H1 (cell line): ENCODE measurements around the gene VDR. TPM values are rescaled to one million over a fixed set of nuclear protein-coding genes. Genes with fewer than 3 reads are reported as not detected.

ENCODE experiments used
- CTCF ChIA-PET: fragments of 300-600 bp; sonication (Branson Sonifier 250); formaldehyde crosslinking; loops from one replicate; lab custom pipeline; 2021; ENCODE audit not compliant: partially characterized antibody; lab: Charles Lee
- POLR2A ChIA-PET: fragments of 300-600 bp; sonication (Branson Sonifier 250); formaldehyde crosslinking; loops from one replicate; lab custom pipeline; 2021; ENCODE audit warnings: inconsistent platforms; ENCODE audit not compliant: partially characterized antibody; lab: Charles Lee
- DNase-seq, 2 experiments: peaks; one replicate each; pipeline versions ENCODE4 v3.0.0 to v3.0.0-alpha.2; 2010 to 2022; ENCODE audit warnings: low spot score in 2 of 2, low read depth in 1 of 2, mixed read lengths in 1 of 2
- FAIRE-seq: peaks from 2 replicates; lab custom pipeline; 2011; peaks lifted over from hg19 to GRCh38; lab: Jason Lieb, UNC
- H2AFZ ChIP-seq: 2 replicates; pipeline ENCODE4 v1.8.1; 2012; ENCODE audit warnings: low read length, inconsistent platforms
- H2AK5ac ChIP-seq: 2 replicates; pipeline ENCODE4 v1.6.1; 2013; ENCODE audit warnings: low read depth, low read length
- H2BK120ac ChIP-seq: replicated peaks from 2 replicates; pipeline ENCODE3; 2013; ENCODE audit warnings: low read depth, low read length, inconsistent platforms
- H2BK12ac ChIP-seq: 2 replicates; pipeline ENCODE4 v1.6.1; 2013; ENCODE audit warnings: low read depth, low read length
- H2BK15ac ChIP-seq: 2 replicates; pipeline ENCODE4 v1.6.1; 2013; ENCODE audit warnings: low read length
- H2BK20ac ChIP-seq: 2 replicates; pipeline ENCODE4 v1.6.1; 2013; ENCODE audit warnings: low read length
- H2BK5ac ChIP-seq: 2 replicates; pipeline ENCODE4 v1.6.1; 2013; ENCODE audit warnings: low read depth, low read length
- H3K14ac ChIP-seq: 2 replicates; pipeline ENCODE4 v1.6.1; 2013; ENCODE audit warnings: inconsistent platforms; ENCODE audit not compliant: insufficient read length
- H3K18ac ChIP-seq: 2 replicates; pipeline ENCODE4 v1.6.1; 2013; ENCODE audit warnings: low read length; ENCODE audit errors: extremely low read depth
- H3K23ac ChIP-seq: 2 replicates; pipeline ENCODE4 v1.6.1; 2013; ENCODE audit warnings: inconsistent platforms; ENCODE audit not compliant: insufficient read length
- H3K23me2 ChIP-seq: 2 replicates; pipeline ENCODE4 v1.6.1; 2013; ENCODE audit warnings: low read depth, low read length
- H3K27ac ChIP-seq: 2 replicates; pipeline ENCODE4 v1.6.1; 2011; ENCODE audit warnings: low read depth, low read length, inconsistent platforms
- H3K27me3 ChIP-seq, 4 experiments: replicated peaks in 1 of 4; 1 replicate in 1 of 4; 2 replicates in 3 of 4; pipeline versions ENCODE4 v1.6.1 to v1.8.1; 2011 to 2013; ENCODE audit warnings: low read length in 3 of 4, mild to moderate bottlenecking in 3 of 4, inconsistent platforms in 2 of 4, mixed read lengths in 2 of 4, moderate library complexity in 1 of 4; ENCODE audit not compliant: control insufficient read depth in 3 of 4, insufficient read depth in 3 of 4; ENCODE audit errors: extremely low read depth in 1 of 4
- H3K36me3 ChIP-seq, 4 experiments: 2 replicates each; pipeline versions ENCODE4 v1.6.1 to v1.8.1; 2011 to 2013; ENCODE audit warnings: mild to moderate bottlenecking in 4 of 4, low read length in 3 of 4, moderate library complexity in 2 of 4, control low read depth in 1 of 4, inconsistent platforms in 1 of 4; ENCODE audit not compliant: insufficient read depth in 4 of 4, control insufficient read depth in 2 of 4
- H3K4ac ChIP-seq: replicated peaks from 2 replicates; pipeline ENCODE3; 2013; ENCODE audit warnings: low read length, low read depth, mixed read lengths, inconsistent platforms; ENCODE audit not compliant: insufficient read length
- H3K4me1 ChIP-seq, 4 experiments: replicated peaks in 1 of 4; 1 replicate in 1 of 4; 2 replicates in 3 of 4; pipeline versions ENCODE4 v1.6.1 to v1.8.1; 2011 to 2013; ENCODE audit warnings: low read length in 3 of 4, inconsistent platforms in 2 of 4, mixed read lengths in 1 of 4; ENCODE audit not compliant: insufficient read depth in 4 of 4, control insufficient read depth in 3 of 4
- H3K4me2 ChIP-seq, 2 experiments: 2 replicates each; pipeline versions ENCODE4 v1.6.1 to v1.8.1; 2011 to 2013; ENCODE audit warnings: low read depth in 2 of 2, low read length in 2 of 2, control low read depth in 1 of 2, inconsistent platforms in 1 of 2, mild to moderate bottlenecking in 1 of 2; ENCODE audit not compliant: insufficient read depth in 1 of 2
- H3K4me3 ChIP-seq, 4 experiments: fragments of 200-600, 300-600 bp in 1 of 4; sonication (generic), shearing (Covaris generic), sonication (Bioruptor Twin) in 1 of 4; 2 replicates each; pipeline versions ENCODE4 v1.5.1 to v1.8.1; 2011 to 2016; ENCODE audit warnings: low read length in 4 of 4, low read depth in 3 of 4, control low read depth in 2 of 4, inconsistent platforms in 2 of 4, mild to moderate bottlenecking in 2 of 4, mixed read lengths in 1 of 4, moderate library complexity in 1 of 4; ENCODE audit not compliant: insufficient read depth in 2 of 4; ENCODE audit errors: extremely low read depth in 1 of 4
- H3K56ac ChIP-seq: replicated peaks from 2 replicates; pipeline ENCODE3; 2013; ENCODE audit warnings: low read depth, mild to moderate bottlenecking, mixed read lengths, low read length, inconsistent platforms; ENCODE audit not compliant: insufficient read length
- H3K79me1 ChIP-seq: 2 replicates; pipeline ENCODE4 v1.6.1; 2013; ENCODE audit warnings: low read depth, low read length, control low read depth
- H3K79me2 ChIP-seq, 2 experiments: 2 replicates each; pipeline versions ENCODE4 v1.6.1 to v1.8.1; 2012 to 2013; ENCODE audit warnings: low read length in 2 of 2, mild to moderate bottlenecking in 2 of 2, inconsistent platforms in 1 of 2; ENCODE audit not compliant: insufficient read depth in 2 of 2, control insufficient read depth in 1 of 2
- H3K9ac ChIP-seq, 4 experiments: replicated peaks in 1 of 4; 1 replicate in 1 of 4; 2 replicates in 3 of 4; pipeline versions ENCODE4 v1.6.1 to v1.8.1; 2011 to 2013; ENCODE audit warnings: low read depth in 3 of 4, low read length in 3 of 4, control low read depth in 2 of 4, mild to moderate bottlenecking in 2 of 4, moderate library complexity in 2 of 4, inconsistent platforms in 1 of 4; ENCODE audit errors: extremely low read depth in 1 of 4
- H3K9me3 ChIP-seq, 2 experiments: 2 replicates each; pipeline versions ENCODE4 v1.6.1 to v1.8.1; 2012 to 2013; ENCODE audit warnings: mild to moderate bottlenecking in 2 of 2, moderate library complexity in 2 of 2, control low read depth in 1 of 2, inconsistent platforms in 1 of 2, low read depth in 1 of 2, low read length in 1 of 2, mixed read lengths in 1 of 2; ENCODE audit not compliant: insufficient read depth in 2 of 2
- H4K20me1 ChIP-seq, 2 experiments: replicated peaks in 1 of 2; 2 replicates each; pipeline versions ENCODE3 to v1.8.1; 2011 to 2013; ENCODE audit warnings: inconsistent platforms in 2 of 2, low read length in 2 of 2, mild to moderate bottlenecking in 1 of 2; ENCODE audit not compliant: insufficient read depth in 2 of 2, control insufficient read depth in 1 of 2
- H4K5ac ChIP-seq: 2 replicates; pipeline ENCODE4 v1.6.1; 2013; ENCODE audit warnings: low read length, low read depth, mixed read lengths, inconsistent platforms; ENCODE audit not compliant: insufficient read length
- H4K8ac ChIP-seq: 2 replicates; pipeline ENCODE4 v1.8.0; 2013; ENCODE audit warnings: mild to moderate bottlenecking, moderate library complexity, low read length, inconsistent platforms; ENCODE audit not compliant: insufficient read depth; ENCODE audit errors: extremely low read depth
- H4K91ac ChIP-seq: replicated peaks from 2 replicates; pipeline ENCODE3; 2013; ENCODE audit warnings: low read length, mixed read lengths, inconsistent platforms; ENCODE audit not compliant: insufficient read length
- BRCA1 ChIP-seq: IDR thresholded peaks from 2 replicates; pipeline ENCODE4 v1.6.1; 2012; ENCODE audit warnings: low read depth, low read length, improper control_type of control experiment
- CHD1 ChIP-seq: IDR thresholded peaks from 2 replicates; pipeline ENCODE4 v1.6.1; 2012; ENCODE audit warnings: low read depth, low read length, improper control_type of control experiment
- CHD2 ChIP-seq: IDR thresholded peaks from 2 replicates; pipeline ENCODE4 v1.6.1; 2012; ENCODE audit warnings: low read length, improper control_type of control experiment
- KDM1A ChIP-seq: fragments of 200-600, 300-600 bp; sonication (generic); IDR thresholded peaks from 2 replicates; pipeline ENCODE4 v1.7.1; 2016; ENCODE audit warnings: mild to moderate bottlenecking, low read length, borderline replicate concordance
- NRF1 ChIP-seq: IDR thresholded peaks from 2 replicates; pipeline ENCODE4 v1.6.1; 2011; ENCODE audit warnings: mild to moderate bottlenecking, low read depth, low read length, improper control_type of control experiment
- SP1 ChIP-seq: IDR thresholded peaks from 2 replicates; pipeline ENCODE4 v1.6.1; 2011; ENCODE audit warnings: low read depth, low read length
- USF2 ChIP-seq: IDR thresholded peaks from 2 replicates; pipeline ENCODE4 v1.6.1; 2011; ENCODE audit warnings: low read length, improper control_type of control experiment
- WGBS, 2 experiments: shearing (Covaris generic) in 1 of 2; methylation state at CpG; one replicate each; pipeline versions ENCODE4 v1.1.6 to v1.1.7; 2013 to 2015; ENCODE audit warnings: low lambda C conversion rate in 2 of 2, mixed read lengths in 2 of 2, inconsistent platforms in 1 of 2, low coverage in 1 of 2, missing lambda C conversion rate in 1 of 2; ENCODE audit not compliant: insufficient replicate concordance in 2 of 2, insufficient coverage in 1 of 2, insufficient read length in 1 of 2; ENCODE audit errors: extremely low coverage in 1 of 2, missing lambda C conversion rate in 1 of 2; 5-methylcytosine and 5-hydroxymethylcytosine counted together
- polyA plus RNA-seq, 7 experiments: library from polyadenylated mRNA; depleted of rRNA in 3 of 7; stranded (reverse) in 5 of 7; unstranded in 2 of 7; fragments of >200 nt in 5 of 7; fragments of 200-250 nt in 2 of 7; gene quantifications; 1 replicate in 5 of 7; 2 replicates in 1 of 7; 4 replicates in 1 of 7; pipeline versions ENCODE4 v1.2.1 to v1.2.3, GENCODE V29; 2011 to 2013; ENCODE audit warnings: missing spikeins in 2 of 7, mixed read lengths in 2 of 7
- total RNA-seq: library from RNA; stranded (reverse); fragmentation: NEBNext Ultra II Directional; extraction: Animal tissue kit (Norgen Biotek cat#: 25700); gene quantifications from 2 replicates; pipeline ENCODE4 v1.2.1, GENCODE V29; 2021

The VDR gene
- total and polyA plus RNA-seq, 2 of the 8 experiments (the other 6 are each of a cell fraction or from before 2014, with no cell fraction given): 0.44 to 0.65 TPM

- no peaks in the 10 kb centered on the region for H3K27me3 ChIP-seq
- H3K9me3 ChIP-seq: no peaks in the 10 kb centered on the region
- H3K9ac ChIP-seq: no peak overlapping the region
- no peaks in the 10 kb centered on the region for H3K79me2 ChIP-seq
- TF ChIP-seq NRF1: no peak
- no peak for TF ChIP-seq USF2
- no peak for TF ChIP-seq CHD2
- no peak for TF ChIP-seq KDM1A
- no peak for TF ChIP-seq BRCA1
- TF ChIP-seq SP1: no peak
- TF ChIP-seq CHD1: no peak
- no peak overlapping the region for H4K8ac ChIP-seq
- FAIRE-seq (no peak), DNase-seq (no peak)
- H2BK20ac ChIP-seq: no peak overlapping the region
- no peak overlapping the region for H2AK5ac ChIP-seq
- POLR2A ChIA-PET: interaction anchor here (1.2 kb wide), 1 partner anchor 83 kb away, joined by 4 read pairs; no protein-coding TSS in a partner anchor
- H3K56ac ChIP-seq: no peak overlapping the region
- no peak overlapping the region for H3K23ac ChIP-seq
- no peak overlapping the region for H3K18ac ChIP-seq
- H3K27ac ChIP-seq: no peak overlapping the region
- no peak overlapping the region for H2BK15ac ChIP-seq
- H4K20me1 ChIP-seq: no peaks in the 10 kb centered on the region
- H3K79me1 ChIP-seq: no peaks in the 10 kb centered on the region
- no peak overlapping the region for H3K4me2 ChIP-seq
- no peaks in the 10 kb centered on the region for H3K23me2 ChIP-seq
- H2BK12ac ChIP-seq: no peak overlapping the region
- 84% methylated on average over 7 of the region's 7 CpGs; no CpG with 5 or more reads in 1 of the 2 experiments for WGBS, 2 experiments
- no peak overlapping the region for H2AFZ ChIP-seq
- no peak overlapping the region for H4K5ac ChIP-seq
- H3K14ac ChIP-seq: no peak overlapping the region
- CTCF ChIA-PET: interaction anchor here (1.0 to 3.2 kb wide), 4 partner anchors 8 to 294 kb away, joined by 3 to 8 read pairs (median 5); partner anchors contain the start of genes ASB8 and RPAP3
- no peak overlapping the region for H4K91ac ChIP-seq
- no peak overlapping the region for H3K4me3 ChIP-seq
- H2BK120ac ChIP-seq: no peak overlapping the region
- no peak overlapping the region for H3K4ac ChIP-seq
- no peak overlapping the region for H2BK5ac ChIP-seq
- H3K36me3 ChIP-seq: no peaks in the 10 kb centered on the region
- H3K4me1 ChIP-seq: no peaks in the 10 kb centered on the region
Measured at GRCh38 chr12:47863467-47863866, 41.3 kb downstream of the VDR start.
